GM18511 (cell line): ENCODE results near the gene ANO9.

Experiments used
- ATAC-seq: cut with Tn5 transposase; IDR thresholded peaks from one replicate; pipeline ENCODE4 v1.9.1; 2021; ENCODE audit warnings: mild to moderate bottlenecking, moderate library complexity; ENCODE audit not compliant: unreplicated experiment

ANO9 gene

GRCh38 chr11:372809-373715, 68.7 kb downstream of the ANO9 start:
- ATAC-seq = no peak

GRCh38 chr11:371716-372590, 69.9 kb downstream of the ANO9 start:
- ATAC-seq = no peak

- no peak for ATAC-seq
These were observed 70.8 kb downstream of the ANO9 start for GRCh38 chr11:371051-371450.

GRCh38 chr11:370070-370941, 71.5 kb downstream of the ANO9 start:
- no peak for ATAC-seq

GRCh38 chr11:369336-370018, 72.3 kb downstream of the ANO9 start, which contains the start of gene B4GALNT4:
TSS of gene B4GALNT4 (plus strand) at chr11:369499. CDS start at chr11:369804, 305 bp downstream.
- ATAC-seq = no peak

GRCh38 chr11:368414-369335, 73.1 kb downstream of the ANO9 start:
- no peak for ATAC-seq

GRCh38 chr11:367956-368413, 73.8 kb downstream of the ANO9 start:
- no peak for ATAC-seq
